Cardiac muscle cell (in vitro differentiated cells and primary cell): ENCODE measurements around the gene ELAPOR2. TPM values are rescaled to one million over a fixed set of nuclear protein-coding genes. Genes with fewer than 3 reads are reported as not detected.
A peak's percentile ranks its signal among the peaks of the same experiment; 100 is the strongest.
"Not testable (repeated sequence)": the region's sequence is repeated elsewhere in the genome, so short reads cannot be mapped to it uniquely, and the experiment has no call there.

Experiments used
- DNase-seq, 2 donors: peaks; one replicate each; pipeline versions ENCODE4 v3.0.0 to v3.0.0-alpha.2; 2010 to 2017; ENCODE audit warnings: low read depth in 1 of 2, low spot score in 1 of 2
- H3K27ac ChIP-seq: fragments of 200-600 bp; sonication (generic); 2 replicates; pipeline ENCODE4 v1.5.1; 2016
- H3K27me3 ChIP-seq: fragments of 200-600 bp; sonication (generic); 2 replicates; pipeline ENCODE4 v1.6.0; 2016; ENCODE audit warnings: control low read depth
- H3K36me3 ChIP-seq: fragments of 200-600 bp; sonication (generic); 2 replicates; pipeline ENCODE4 v1.5.1; 2016; ENCODE audit warnings: control low read depth
- H3K4me1 ChIP-seq: fragments of 200-600 bp; sonication (generic); 2 replicates; pipeline ENCODE4 v1.8.1; 2017; ENCODE audit warnings: low read depth, mild to moderate bottlenecking, mixed run types
- H3K4me3 ChIP-seq: fragments of 200-600 bp; sonication (generic); 2 replicates; pipeline ENCODE4 v1.5.1; 2016; ENCODE audit warnings: mild to moderate bottlenecking
- H3K9me3 ChIP-seq: fragments of 200-600 bp; sonication (generic); 2 replicates; pipeline ENCODE4 v1.5.1; 2017; ENCODE audit warnings: low read depth, mild to moderate bottlenecking, control low read depth
- CTCF ChIP-seq: IDR thresholded peaks from 2 replicates; pipeline ENCODE4 v1.5.1; 2012; ENCODE audit warnings: low read depth, mild to moderate bottlenecking, low read length
- polyA plus RNA-seq: library from polyadenylated mRNA; unstranded; fragments of >200 nt; fragmentation: Nextera tagmentation; extraction: Ambion mirVana; gene quantifications from 2 replicates; pipeline ENCODE4 v1.2.1, GENCODE V29; 2016
- total RNA-seq: library from RNA; depleted of rRNA; stranded (reverse); fragments of >200 nt; gene quantifications from 2 replicates; pipeline ENCODE4 v1.2.3, GENCODE V29; 2016

The ELAPOR2 gene
- total and polyA plus RNA-seq, 2 experiments from 2014 or later: 35.8 to 50.6 TPM

- no peaks in the 10 kb centered on the region for H3K36me3 ChIP-seq
- H3K4me3 ChIP-seq: no peak overlapping the region
- no peak for TF ChIP-seq CTCF
- no peak for DNase-seq
- H3K9me3 ChIP-seq: no peaks in the 10 kb centered on the region
- no peaks in the 10 kb centered on the region for H3K27me3 ChIP-seq
- peaks cover 4% of the 10 kb centered on the region for H3K4me1 ChIP-seq
- H3K27ac ChIP-seq: peak overlapping the region; percentile 71
Measured at GRCh38 chr7:87057210-87057609, 2.2 kb downstream of the ELAPOR2 start.

- Histone ChIP-seq H3K9me3 (no peaks in the 10 kb centered on the region), H3K27ac (peak overlapping the region; percentile 71), H3K36me3 (no peaks in the 10 kb centered on the region), H3K4me3 (no peak overlapping the region), H3K27me3 (no peaks in the 10 kb centered on the region), H3K4me1 (peaks cover 4% of the 10 kb centered on the region)
- TF ChIP-seq CTCF: no peak
- no peak for DNase-seq
Measured at GRCh38 chr7:87056346-87056745, 3.1 kb downstream of the ELAPOR2 start.

- Histone ChIP-seq H3K36me3 (no peaks in the 10 kb centered on the region), H3K27ac (no peak overlapping the region), H3K4me3 (no peak overlapping the region), H3K9me3 (no peaks in the 10 kb centered on the region), H3K4me1 (no peaks in the 10 kb centered on the region), H3K27me3 (no peaks in the 10 kb centered on the region)
- DNase-seq: no peak
- no peak for TF ChIP-seq CTCF
Measured at GRCh38 chr7:87048839-87049238, 10.6 kb downstream of the ELAPOR2 start.

- DNase-seq: no peak
- Histone ChIP-seq H3K4me1 (no peaks in the 10 kb centered on the region), H3K27ac (no peak overlapping the region), H3K4me3 (no peak overlapping the region), H3K9me3 (no peaks in the 10 kb centered on the region), H3K27me3 (no peaks in the 10 kb centered on the region), H3K36me3 (no peaks in the 10 kb centered on the region)
- TF ChIP-seq CTCF: no peak
Measured at GRCh38 chr7:87046456-87046855, 13.0 kb downstream of the ELAPOR2 start.

GRCh38 chr7:87044713-87045112, 14.7 kb downstream of the ELAPOR2 start:
- H3K4me1 ChIP-seq, DNase-seq, H3K27me3 ChIP-seq, H3K9me3 ChIP-seq, H3K27ac ChIP-seq, H3K36me3 ChIP-seq, H3K4me3 ChIP-seq: not testable (repeated sequence)

GRCh38 chr7:87041586-87041985, 17.9 kb downstream of the ELAPOR2 start:
- not testable (repeated sequence) for DNase-seq, H3K9me3 ChIP-seq, H3K36me3 ChIP-seq, H3K27ac ChIP-seq, H3K27me3 ChIP-seq, H3K4me3 ChIP-seq
- peaks cover 11% of the 10 kb centered on the region for H3K4me1 ChIP-seq

- H3K36me3 ChIP-seq, H3K27me3 ChIP-seq, H3K9me3 ChIP-seq, DNase-seq: not testable (repeated sequence)
- H3K4me3 ChIP-seq: peak overlapping the region; percentile 98
- H3K4me1 ChIP-seq: peaks cover 11% of the 10 kb centered on the region
- H3K27ac ChIP-seq: peak overlapping the region; percentile 93
Measured at GRCh38 chr7:87039691-87040299, 19.7 kb downstream of the ELAPOR2 start.
